Nucleus accumbens (tissue), 56 donors: ENCODE results near the gene NPAS3.

Source experiments
- DNase-seq, 56 donors: peaks; one replicate each; lab custom pipeline; 2025; lab: John Stamatoyannopoulos, UW

Gene NPAS3

GRCh38 chr14:33754261-33754660, 815.6 kb downstream of the NPAS3 start:
- DNase-seq = no peak

DNA sequence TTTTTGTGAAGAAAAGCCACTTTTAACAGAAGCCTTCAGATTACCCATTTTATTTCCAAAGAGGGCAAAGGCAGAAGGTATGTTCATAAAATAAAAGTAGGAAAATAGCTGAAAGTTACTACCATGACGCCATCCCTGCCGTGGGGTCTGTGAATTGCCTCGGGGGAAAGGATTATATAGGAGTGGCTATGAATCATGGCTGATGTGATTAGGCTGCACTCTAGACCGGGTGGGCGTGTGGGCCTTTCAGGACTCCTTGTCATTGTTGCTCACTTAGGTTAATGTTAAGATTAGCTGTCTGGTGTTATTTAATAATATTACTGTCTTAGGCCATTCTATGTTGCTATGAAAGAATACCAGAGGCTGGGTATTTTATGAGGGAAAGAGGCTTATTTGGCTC, 816.7 kb downstream of the NPAS3 start:
- no peak for DNase-seq

DNA sequence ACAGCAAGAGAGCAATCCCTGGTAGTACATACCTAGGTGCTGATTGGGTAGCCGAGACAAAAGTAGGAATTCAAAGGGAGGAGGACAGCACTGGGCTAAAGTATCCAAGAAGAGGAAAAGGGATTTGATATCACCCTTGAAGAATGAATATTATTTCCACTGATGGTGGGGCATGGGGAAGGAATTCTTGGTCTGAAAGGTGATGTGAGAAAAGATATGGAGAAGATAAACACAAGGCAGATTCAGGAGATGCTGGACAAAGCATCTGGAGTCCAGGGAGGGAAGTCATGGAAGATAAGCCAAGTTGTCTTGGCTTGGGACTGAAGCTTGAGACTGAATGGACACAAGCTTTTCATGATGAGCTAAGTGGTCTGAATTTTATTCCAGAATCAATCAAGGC, 818.2 kb downstream of the NPAS3 start:
- DNase-seq = no peak

GRCh38 chr14:33758547-33758946, 819.9 kb downstream of the NPAS3 start:
- DNase-seq = no peak

- DNase-seq = no peak
These were observed 823.6 kb downstream of the NPAS3 start for GRCh38 chr14:33762161-33762851.

DNA sequence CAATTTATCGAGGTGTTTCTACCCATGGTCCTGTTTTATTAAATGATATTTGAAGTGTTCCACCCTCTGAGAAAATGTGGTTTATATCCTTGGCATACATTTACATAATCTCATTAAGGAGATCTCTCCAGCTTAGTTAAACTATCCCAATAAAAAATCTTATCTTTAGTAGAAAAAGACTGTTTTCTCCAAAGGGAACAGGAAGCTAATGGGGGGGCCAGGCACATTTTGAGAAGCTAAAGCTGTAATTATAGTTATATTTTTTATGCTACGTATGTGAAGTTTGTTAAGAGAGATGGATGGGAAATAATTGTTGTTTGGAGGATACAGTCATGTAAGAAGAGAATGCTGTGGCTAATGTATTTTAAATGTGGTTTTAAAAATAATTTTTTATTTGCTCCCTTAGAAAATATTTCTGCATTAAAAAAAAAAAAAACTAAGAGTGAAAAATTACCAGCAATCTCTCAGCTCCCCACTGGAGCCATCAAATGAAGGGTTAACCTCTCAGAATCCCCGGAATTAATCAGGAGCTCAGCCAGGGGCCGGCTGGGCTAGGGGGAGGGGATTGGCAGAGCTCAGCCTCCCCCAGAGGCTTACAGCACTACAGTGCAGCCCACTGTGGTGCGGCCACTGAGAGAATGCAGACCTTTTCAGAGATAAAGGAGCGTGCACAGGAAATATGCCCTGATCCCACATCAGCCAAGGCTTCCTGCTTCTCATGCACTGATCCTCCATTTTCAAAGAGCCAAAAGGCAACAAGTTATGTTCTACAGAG, 826.4 kb downstream of the NPAS3 start:
- peak in 28 of 56 donors; percentile 2 to 65 (median 17) for DNase-seq

GRCh38 chr14:33767586-33768457, 829.1 kb downstream of the NPAS3 start:
- DNase-seq = no peak

DNA sequence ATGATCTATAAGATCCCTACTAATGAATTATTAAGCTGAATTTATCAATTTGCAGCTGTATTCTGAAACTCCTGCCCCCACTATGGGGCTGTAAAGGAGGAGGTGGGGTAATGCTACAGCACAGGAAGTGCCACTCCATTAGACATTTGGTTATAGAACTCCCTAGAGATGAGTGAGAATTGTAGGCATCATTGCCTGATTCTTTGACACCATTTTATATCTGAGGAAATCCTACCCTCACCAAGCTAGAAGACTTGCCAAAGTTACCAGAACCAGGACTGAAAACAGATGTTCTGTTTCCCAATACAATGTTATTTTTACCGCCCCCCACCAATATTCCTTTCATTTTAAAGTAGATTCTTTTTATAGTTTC, 829.8 kb downstream of the NPAS3 start:
- DNase-seq = no peak

- DNase-seq = peak in 2 of 56 donors; percentile 1 to 5
These were observed 834.7 kb downstream of the NPAS3 start for GRCh38 chr14:33773205-33774030.

DNA sequence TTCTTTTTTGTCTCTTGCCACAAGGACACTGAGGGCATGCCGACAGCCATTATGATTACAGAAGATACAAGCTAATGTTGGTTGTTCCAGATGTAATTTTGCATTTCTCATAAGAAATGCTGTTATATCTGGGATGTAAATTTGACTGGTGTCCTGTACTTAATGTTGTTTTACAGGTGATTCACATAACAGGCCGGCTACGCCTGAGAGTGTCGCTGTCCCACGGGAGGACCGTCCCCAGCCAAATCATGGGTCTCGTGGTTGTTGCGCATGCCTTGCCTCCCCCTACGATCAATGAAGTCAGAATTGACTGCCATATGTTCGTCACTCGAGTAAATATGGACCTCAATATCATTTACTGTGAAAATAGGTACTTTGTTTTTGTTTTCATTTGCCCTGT, 835.5 kb downstream of the NPAS3 start:
- no peak for DNase-seq

DNA sequence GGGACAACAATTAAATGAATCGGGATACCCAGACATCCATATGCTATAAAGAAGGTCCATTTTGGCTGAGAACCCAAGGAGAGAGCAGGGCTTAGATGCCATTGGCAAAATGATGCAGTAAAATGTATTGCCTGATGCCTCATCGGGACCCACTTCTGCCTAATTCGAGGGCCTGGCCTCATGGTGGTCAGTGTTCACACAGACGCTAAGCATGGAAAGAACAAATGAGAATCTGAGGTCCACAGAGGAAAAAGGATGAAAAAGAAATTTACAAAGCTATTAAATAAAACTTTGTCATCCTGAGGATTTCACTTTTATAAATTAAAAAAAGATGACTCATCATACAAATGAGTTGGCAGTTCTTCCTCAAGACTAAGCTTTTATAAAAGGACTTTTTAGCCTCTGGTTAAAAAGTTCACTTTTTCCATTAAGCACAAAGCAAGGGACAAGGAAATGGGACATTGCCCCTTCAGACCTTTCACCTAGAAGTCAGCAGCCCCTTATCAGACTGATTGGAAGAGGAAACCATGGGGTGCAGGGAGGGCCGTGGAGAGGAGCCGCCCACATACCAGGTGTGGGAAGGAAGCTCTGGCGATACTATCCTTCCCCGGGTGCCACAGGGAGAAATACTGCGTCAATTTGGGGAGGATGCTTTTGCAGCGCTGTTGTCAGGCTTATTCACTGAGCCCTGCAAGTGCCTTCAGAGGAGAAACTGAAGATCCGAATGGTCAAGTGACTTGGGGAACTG, 836.2 kb downstream of the NPAS3 start:
- peak in 2 of 56 donors; percentile 2 to 5 for DNase-seq

- DNase-seq = no peak
These were observed 838.2 kb downstream of the NPAS3 start for GRCh38 chr14:33776871-33777270.

DNA sequence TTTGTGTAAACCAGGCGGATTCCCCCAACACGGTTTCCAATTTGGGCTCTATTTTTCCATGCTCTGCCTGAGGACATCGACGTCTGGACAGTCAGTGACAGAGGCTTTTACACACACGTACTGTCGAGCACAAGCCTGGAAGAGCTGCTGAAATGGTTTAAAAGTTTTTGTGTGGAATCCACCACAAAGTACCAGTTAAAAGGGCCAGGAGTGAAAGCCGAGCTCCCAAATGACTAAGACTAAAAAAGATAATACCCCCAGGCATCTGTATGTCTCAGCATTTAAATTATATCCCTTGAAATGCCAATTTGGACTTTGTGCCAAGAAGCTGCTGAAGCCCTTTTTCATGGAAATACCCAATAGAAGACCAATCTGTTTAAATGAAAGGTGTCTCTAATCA, 839.0 kb downstream of the NPAS3 start:
- DNase-seq = no peak

GRCh38 chr14:33780035-33780434, 841.4 kb downstream of the NPAS3 start:
- DNase-seq = no peak

- no peak for DNase-seq
These were observed 842.6 kb downstream of the NPAS3 start for GRCh38 chr14:33781236-33781635.

GRCh38 chr14:33782923-33783322, 844.2 kb downstream of the NPAS3 start:
- DNase-seq = no peak

DNA sequence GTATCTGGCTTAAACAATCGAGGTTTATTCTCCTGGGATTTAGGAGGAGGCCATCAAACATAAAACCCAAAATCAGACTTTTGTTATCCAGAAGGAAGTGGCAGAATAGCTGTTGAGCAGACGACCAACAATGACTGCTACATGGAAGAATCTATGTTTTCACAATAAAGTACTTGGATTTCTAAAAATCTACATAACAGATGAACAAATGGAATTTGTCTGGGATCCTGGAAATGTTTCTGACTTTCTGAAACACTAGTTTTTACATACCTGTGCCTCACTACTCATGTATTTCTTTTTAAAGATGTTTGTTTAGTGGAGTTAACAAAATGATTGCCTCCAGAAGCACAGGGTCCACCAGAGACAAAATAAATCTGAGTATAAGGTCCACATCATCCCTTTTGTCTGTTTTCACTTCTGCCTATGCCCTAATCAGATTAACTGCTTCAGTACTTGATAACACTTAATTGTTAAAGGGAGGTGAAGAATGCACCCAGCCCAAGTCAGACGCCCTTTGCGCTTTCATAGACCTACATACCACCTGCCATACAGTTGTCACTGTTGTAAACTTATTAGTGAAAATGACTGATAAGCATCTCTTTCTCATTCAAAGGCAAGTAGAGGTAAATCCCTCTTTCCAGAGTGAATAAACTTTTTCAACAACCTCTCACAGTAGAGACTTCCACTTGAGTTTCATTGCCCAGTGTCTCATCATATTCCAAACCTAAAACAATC, 847.6 kb downstream of the NPAS3 start:
- DNase-seq = no peak

GRCh38 chr14:33788161-33788560, 849.5 kb downstream of the NPAS3 start:
- peak in 3 of 56 donors; percentile 5 to 24 (median 10) for DNase-seq

- DNase-seq = no peak
These were observed 852.3 kb downstream of the NPAS3 start for GRCh38 chr14:33790996-33791395.
